ENCODE data around the gene PSMD13.
"Not testable (repeated sequence)": the region's sequence is repeated elsewhere in the genome, so short reads cannot be mapped to it uniquely, and the experiment has no call there.

PSMD13 gene

DNA sequence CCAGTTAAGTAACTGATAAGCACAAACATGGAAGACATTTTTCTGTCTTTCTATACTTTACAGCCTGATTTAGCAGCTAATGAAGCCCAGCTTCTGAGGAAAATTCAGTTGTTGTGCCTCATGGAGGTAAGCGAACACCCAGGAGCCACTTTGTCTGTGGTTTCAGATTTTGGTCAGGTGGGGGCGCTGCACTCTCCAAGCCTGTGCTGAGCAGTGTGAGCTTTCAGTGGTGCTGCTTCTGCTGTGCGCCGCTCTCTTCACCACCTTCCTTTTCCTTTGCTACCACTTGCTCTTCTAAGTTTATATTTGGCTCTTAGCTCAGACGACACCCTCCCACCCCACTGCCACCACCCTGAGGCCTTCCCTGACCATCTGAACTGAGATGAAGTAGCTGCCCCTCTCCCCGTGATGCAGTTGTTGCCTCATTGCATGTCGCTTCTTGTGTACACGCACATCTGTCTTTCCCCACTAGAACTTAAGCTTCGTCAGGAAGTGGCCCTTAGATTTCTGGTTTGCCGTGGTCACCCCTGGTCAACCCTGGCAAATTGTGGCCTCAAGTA, 14.0 kb downstream of the PSMD13 start:
- DNase-seq (ENCODE audit: low read depth), result no peak

GRCh38 chr11:251550-251949, 14.8 kb downstream of the PSMD13 start:
- no peak for DNase-seq (ENCODE audit: low read depth)

DNA sequence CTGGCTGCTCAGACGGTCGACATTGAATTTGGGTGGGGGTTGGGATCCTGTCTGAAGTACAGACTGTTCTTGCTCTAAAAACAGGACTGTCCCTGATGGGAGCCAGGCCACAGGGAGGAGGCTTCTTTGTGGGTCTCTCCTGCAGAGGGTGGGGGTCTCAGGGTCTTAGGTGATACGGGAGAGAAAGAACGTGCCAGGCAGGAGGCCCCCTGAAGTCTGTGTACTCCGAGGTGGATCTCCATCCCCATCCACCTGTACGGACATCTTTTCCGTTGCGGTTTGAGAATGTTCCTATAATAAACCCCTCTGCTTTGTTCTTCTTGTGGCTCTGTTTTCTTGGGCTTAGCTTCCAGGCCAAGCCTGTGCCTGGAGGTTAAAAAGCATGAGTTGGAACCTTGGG, 15.9 kb downstream of the PSMD13 start:
- DNase-seq (ENCODE audit: low read depth), result no peak

DNA sequence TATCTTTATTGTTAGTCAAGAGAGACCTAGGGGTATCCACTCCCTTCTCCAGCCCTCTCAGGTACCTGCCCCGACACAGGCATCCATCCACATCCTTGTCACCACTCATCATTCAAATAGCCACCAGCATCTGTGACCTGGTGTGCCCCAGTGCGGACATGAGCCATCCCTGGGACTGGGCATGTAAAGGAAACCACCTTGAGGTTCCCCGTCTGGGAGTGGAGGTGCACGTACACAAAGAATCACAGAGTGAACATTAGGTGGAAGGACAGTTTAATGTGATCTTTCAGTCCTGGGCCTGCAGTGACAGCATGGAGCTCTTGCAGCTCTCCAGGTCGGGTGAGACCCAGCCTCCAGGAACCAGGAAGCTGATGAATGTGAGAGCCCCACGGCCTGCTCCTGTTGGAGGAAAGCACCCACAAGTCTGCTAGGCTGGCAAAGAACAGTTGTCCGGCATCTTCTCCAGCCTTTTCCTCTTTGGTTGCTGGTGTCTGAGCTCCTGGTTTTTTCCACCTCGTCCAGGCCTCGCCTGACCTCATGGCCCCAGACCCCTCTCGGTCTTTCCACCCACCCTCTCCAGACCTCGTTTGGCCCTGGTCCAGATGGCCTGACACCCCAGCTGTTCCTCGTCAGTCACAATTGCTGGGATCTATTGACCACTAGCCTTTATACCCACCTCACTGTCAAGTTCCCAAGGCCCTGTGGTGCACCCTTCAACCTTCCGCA, 16.5 kb downstream of the PSMD13 start:
- no peak for DNase-seq (ENCODE audit: low read depth)

DNA sequence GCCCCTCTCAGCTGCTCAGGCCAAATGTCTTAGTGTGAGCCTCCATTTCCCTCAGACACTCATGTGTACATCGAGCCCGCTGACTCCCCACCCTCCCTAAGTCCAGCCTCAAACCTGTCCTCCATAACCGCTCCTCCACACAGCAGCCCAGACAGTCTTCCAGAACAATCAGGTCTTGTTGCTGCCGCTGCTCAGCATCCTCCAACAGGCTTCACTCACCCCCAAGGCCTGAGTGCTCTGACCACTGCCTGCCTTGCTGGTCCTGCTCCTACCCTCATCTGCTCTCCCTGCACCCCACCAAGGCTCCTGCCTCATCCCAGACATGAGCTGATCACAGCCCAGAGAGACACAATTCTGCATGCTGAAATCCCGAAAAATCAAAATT, 17.1 kb downstream of the PSMD13 start:
- no peak for DNase-seq (ENCODE audit: low read depth)

GRCh38 chr11:255176-255575, 18.4 kb downstream of the PSMD13 start:
- no peak for DNase-seq (ENCODE audit: low read depth)

DNA sequence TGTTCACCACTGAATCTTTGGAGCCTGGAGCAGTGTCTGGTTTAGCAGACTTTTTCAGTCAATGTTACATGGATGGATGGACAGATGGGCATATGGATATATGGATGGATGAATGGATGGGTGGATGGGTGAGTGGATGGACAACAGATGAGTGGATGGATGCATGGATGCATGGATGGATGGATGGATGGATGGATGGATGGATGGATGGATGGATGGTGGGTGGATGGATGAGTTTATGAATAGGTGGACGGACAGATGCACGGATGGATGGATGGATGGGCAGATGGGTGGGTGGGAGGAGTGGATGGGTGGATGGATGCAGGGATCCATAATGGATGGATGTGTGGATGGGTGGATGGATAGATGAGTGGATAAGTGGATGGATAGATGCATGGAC, 19.0 kb downstream of the PSMD13 start:
- DNase-seq (ENCODE audit: low read depth), result no peak

- DNase-seq (ENCODE audit: low read depth), result no peak
These were observed 20.4 kb downstream of the PSMD13 start for GRCh38 chr11:256952-257737.

DNA sequence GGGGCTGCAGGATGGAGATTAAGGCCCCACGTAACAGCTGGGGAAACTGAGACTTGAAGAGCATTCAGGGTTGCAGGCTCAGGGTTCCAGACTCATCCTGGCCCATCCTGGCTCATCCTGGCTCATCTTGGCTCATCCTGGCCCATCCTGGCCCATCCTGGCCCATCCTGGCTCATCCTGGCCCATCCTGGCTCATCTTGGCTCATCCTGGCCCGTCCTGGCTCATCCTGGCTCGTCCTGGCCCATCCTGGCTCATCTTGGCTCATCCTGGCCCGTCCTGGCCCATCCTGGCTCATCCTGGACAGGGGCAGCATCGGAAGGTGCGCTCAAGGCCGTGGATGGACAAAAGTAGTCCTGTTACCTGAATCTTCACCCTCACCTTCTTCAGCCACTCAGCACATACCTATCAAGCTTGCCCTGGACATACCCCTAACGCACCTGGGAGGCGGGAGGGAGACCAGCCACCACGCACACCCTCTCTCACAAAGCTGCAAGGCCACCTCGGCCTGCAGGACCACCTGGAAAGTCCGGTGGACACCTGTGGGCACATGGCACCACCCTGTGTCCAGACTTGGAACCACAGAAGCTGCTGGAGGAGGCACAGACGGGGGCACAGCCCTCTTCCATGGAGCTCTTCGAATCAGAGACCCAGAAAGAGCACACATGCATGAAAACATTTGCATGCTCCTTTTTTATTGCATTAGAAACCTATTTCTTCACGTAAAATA, 21.2 kb downstream of the PSMD13 start:
- DNase-seq (ENCODE audit: low read depth), result no peak

DNA sequence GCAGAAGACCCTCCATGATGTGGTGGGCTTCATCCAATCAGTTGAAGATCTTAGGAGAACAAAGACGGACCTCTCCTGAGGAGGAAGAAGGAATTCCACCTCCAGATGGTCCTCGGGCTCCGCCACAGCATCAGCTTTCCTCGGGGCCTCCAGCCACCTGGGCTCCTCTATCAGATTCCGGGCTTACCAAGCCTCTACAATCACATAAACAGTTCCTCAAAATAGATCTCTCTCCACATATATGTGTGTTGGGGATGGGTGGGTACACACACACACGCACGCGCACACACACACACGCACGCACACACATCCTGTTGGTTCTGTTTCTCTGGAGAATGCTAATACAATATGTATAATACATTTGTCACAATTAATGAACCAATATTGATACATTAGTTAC, 22.6 kb downstream of the PSMD13 start:
- DNase-seq (ENCODE audit: low read depth), result no peak

DNA sequence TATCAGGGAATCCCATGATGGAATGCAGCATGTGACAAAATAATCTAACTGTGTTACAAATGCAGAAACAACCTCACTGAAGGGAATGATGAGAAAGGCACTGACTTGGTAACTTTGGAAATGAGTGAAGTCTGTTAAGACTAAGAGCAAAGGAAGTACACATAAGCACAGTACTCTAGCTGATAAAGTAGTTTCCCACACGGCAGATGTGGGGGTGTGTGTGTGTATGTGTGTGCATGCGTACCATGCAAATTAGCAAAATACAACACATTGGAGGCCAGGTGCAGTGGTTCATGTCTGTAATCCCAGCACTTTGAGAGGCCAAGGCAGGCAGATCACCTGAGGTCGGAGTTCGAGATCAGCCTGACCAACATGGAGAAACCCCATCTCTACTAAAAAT, 24.8 kb downstream of the PSMD13 start:
- no peak for DNase-seq (ENCODE audit: low read depth)

GRCh38 chr11:266676-267439, 30.1 kb downstream of the PSMD13 start:
- DNase-seq (ENCODE audit: low read depth), result no peak

- DNase-seq (ENCODE audit: low read depth), result no peak
These were observed 30.8 kb downstream of the PSMD13 start for GRCh38 chr11:267491-267994.

- DNase-seq (ENCODE audit: low read depth), result not testable (repeated sequence)
These were observed 32.0 kb downstream of the PSMD13 start for GRCh38 chr11:268716-269145.

DNA sequence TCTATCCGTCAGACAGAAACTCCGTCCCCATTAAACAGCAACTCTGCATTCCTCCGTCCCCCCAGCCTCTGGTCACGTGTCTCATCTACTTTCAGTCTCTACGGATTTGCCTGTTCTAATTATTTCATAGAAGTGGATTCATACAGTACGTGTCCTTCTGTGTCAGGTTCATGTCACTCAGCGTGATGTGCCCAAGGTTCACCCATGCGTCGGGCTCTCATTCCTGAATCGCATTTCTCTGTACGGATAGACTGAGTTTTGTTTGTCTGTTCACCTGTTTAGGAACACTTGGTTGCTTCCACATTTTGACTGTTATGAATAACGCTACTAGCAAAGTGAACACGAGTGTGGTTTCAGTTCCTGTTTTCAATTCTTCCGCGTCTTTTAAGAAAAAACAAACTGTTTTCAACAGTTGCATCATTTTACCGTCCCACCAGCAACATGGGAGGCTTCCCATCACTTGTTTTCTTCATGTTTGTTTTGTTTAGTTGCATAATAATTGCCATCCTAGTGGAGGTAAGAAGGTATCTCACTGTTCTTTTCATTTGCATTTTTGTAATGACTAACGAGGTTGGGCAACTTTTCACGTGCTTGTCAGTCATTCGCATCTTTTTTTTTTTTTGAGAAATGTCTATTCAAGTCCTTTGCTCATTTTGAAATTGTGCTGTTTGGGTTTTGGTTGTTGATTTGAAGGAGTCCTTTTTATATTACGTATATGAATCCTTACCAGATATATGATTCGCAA, 32.5 kb downstream of the PSMD13 start:
- DNase-seq (ENCODE audit: low read depth), result no peak

DNA sequence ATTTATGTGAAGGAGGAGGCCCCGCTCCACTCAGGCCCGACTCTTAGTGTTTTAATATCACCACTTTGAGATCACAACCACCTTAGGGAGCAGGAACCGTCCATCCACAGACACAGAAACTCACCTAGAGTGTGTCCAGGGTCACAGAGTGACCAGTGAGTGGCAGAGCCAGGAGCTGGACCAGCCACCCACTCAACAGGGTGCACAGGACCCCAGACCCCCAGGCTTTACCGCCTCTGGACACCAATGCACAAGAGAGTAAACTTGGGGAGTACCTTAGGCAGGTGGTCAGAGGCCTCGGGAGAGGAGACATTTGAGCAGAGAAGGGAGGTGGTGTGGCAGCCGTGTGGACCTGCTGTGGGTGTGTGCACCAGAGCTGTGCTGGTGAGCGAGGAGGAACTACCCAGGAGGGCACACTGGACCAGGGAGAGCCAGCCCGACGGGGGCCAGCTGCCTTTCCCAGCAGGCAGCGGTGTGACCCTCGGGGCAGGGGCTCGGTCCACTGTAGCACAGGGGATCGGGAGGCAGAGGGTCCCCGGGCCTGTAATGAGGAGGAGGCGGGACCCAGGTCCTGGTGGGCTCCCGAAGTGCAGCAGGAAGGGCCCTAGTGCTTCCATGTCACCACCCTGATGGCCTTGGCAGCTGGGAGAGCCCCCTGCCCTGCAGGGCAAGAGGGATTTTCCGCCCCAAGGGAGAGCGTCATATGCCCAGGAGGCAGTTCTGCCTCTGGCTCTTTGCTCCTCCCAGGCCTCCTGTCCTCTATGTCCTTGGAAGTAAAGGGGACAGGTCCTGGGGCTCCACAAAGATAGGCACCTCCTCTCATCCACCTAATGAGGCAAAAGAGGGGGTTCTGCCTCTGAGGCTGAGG, 33.9 kb downstream of the PSMD13 start:
- DNase-seq (ENCODE audit: low read depth), result no peak

DNA sequence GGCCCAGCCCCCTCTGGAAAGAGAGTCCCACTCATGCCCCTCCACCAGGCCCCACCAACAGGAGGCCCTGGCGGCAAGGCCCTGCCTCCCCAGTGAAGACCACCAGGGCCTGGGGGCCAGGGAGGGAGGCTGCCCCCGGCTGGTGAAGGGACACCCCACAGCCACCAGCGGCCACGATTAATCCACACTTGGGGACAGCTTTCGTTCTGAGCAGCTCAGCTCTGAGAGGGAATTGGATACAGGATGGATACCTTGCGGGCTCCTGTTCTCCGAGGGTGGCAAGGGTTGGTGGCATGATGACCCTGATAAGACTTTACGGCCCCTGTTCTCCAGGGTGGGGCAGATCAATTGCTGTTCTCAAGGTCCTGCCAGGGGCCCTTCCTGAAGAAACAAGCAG, 34.5 kb downstream of the PSMD13 start:
- DNase-seq (ENCODE audit: low read depth), result no peak

GRCh38 chr11:272195-272930, 35.6 kb downstream of the PSMD13 start:
- no peak for DNase-seq (ENCODE audit: low read depth)

DNA sequence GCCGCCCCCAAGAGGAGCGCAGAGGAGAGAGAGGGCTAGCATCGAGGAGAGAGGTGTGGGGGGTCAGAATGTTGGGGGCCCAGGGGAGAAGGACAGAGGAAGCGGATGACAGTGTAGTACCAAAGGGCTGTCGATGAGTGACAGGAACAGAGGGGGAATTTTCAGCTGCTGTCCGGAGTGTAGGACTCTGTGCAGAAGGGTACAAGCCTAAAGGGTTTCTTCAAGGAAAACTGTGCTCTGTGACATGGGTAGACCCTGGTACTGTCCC, 36.1 kb downstream of the PSMD13 start:
- no peak for DNase-seq (ENCODE audit: low read depth)

DNA sequence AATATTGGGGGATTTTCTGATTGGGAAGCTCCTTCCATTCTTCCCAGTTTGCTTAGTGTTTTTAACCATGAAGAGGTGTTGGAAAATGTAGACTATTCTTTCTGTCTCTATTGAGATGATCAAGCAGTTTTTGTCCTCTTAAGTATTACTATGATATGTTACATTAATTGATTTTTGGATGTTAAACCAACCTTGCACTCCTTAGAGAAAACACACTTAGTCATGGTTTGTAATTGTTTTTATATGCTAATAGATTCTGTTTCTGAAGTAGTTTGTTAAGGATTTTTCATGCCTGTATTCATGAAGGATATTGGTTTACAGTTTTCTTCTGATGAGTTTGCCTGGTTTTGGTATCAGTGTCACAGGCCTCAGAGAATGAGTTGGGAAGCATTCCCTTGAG, 39.4 kb downstream of the PSMD13 start:
- no peak for DNase-seq (ENCODE audit: low read depth)
